Hindlimb muscle (tissue), 1 donor: ENCODE results near the gene CHST6. TPM values are rescaled to one million over a fixed set of nuclear protein-coding genes. Genes with fewer than 3 reads are reported as not detected.
A peak's percentile ranks its signal among the peaks of the same experiment; 100 is the strongest.
"Not testable (repeated sequence)": the region's sequence is repeated elsewhere in the genome, so short reads cannot be mapped to it uniquely, and the experiment has no call there.

Source experiments
- DNase-seq: peaks from one replicate; pipeline ENCODE4 v3.0.0-alpha.2; 2013
- polyA plus RNA-seq: library from polyadenylated mRNA; unstranded; fragments of 120-200 nt; gene quantifications from one replicate; pipeline ENCODE4 v1.2.1, GENCODE V29; 2013; ENCODE audit not compliant: insufficient read length

Gene CHST6
- polyA plus RNA-seq, 1 donor = 0.77 TPM

GRCh38 chr16:75502916-75503605 lies 7.8 kb upstream of the CHST6 start:
- no peak for DNase-seq

- DNase-seq = peak; percentile 67
Measured at GRCh38 chr16:75501820-75502219, 6.6 kb upstream of the CHST6 start.

- DNase-seq = no peak
Measured at GRCh38 chr16:75501359-75501758, 6.1 kb upstream of the CHST6 start.

GRCh38 chr16:75498605-75499322 lies 3.5 kb upstream of the CHST6 start:
- not testable (repeated sequence) for DNase-seq

GRCh38 chr16:75497558-75497957 lies 2.3 kb upstream of the CHST6 start:
- no peak for DNase-seq

- no peak for DNase-seq
Measured at GRCh38 chr16:75494661-75495075, 573 bp downstream of the CHST6 start.

GRCh38 chr16:75494184-75494583 lies 1.1 kb downstream of the CHST6 start:
- no peak for DNase-seq

GRCh38 chr16:75491876-75492275 lies 3.4 kb downstream of the CHST6 start:
- DNase-seq = no peak

GRCh38 chr16:75488322-75488721 lies 6.9 kb downstream of the CHST6 start:
- DNase-seq = no peak

- no peak for DNase-seq
Measured at GRCh38 chr16:75486676-75487313, 8.4 kb downstream of the CHST6 start.

GRCh38 chr16:75486014-75486675 lies 9.1 kb downstream of the CHST6 start:
- DNase-seq = no peak

- DNase-seq = no peak
Measured at GRCh38 chr16:75485230-75486013, 9.8 kb downstream of the CHST6 start.

GRCh38 chr16:75483222-75483621 lies 12.0 kb downstream of the CHST6 start:
- no peak for DNase-seq

GRCh38 chr16:75482434-75483205 lies 12.6 kb downstream of the CHST6 start:
- DNase-seq = no peak

- no peak for DNase-seq
Measured at GRCh38 chr16:75481475-75481874, 13.8 kb downstream of the CHST6 start.

- no peak for DNase-seq
Measured at GRCh38 chr16:75479421-75479990, 15.7 kb downstream of the CHST6 start.

- no peak for DNase-seq
Measured at GRCh38 chr16:75478480-75479345, 16.5 kb downstream of the CHST6 start.

GRCh38 chr16:75477680-75478473 lies 17.4 kb downstream of the CHST6 start:
- DNase-seq = no peak

- no peak for DNase-seq
Measured at GRCh38 chr16:75476817-75477216, 18.4 kb downstream of the CHST6 start.
